HepG2 (cell line): ENCODE data around the gene ARHGDIA. TPM values are rescaled to one million over a fixed set of nuclear protein-coding genes. Genes with fewer than 3 reads are reported as not detected.

Experiments used
- AKNA ChIP-seq: sonication (generic); formaldehyde crosslinking; IDR thresholded peaks from 2 replicates; pipeline ENCODE4 v1.4.0; 2020; ENCODE audit warnings: missing genetic modification reagents, borderline replicate concordance
- ARNT ChIP-seq: fragments of 450-650 bp; IDR thresholded peaks from 2 replicates; pipeline ENCODE4 v1.6.1; 2017
- CENPX ChIP-seq: sonication (generic); formaldehyde crosslinking; IDR thresholded peaks from 2 replicates; pipeline ENCODE4 v1.9.0; 2021; ENCODE audit warnings: mild to moderate bottlenecking, missing genetic modification reagents, moderate library complexity
- FOXJ3 ChIP-seq: sonication (generic); formaldehyde crosslinking; IDR thresholded peaks from 2 replicates; pipeline ENCODE4 v1.4.0; 2020; ENCODE audit warnings: missing genetic modification reagents, mild to moderate bottlenecking, borderline replicate concordance
- FOXP1 ChIP-seq, 2 experiments: fragments of 450-650 bp in 1 of 2; IDR thresholded peaks; 2 replicates each; pipeline ENCODE4 v1.6.1; 2017 to 2018; ENCODE audit warnings: antibody characterized with exemption in 1 of 2
- MED13 ChIP-seq: sonication (generic); formaldehyde crosslinking; IDR thresholded peaks from 2 replicates; pipeline ENCODE4 v1.5.0; 2020; ENCODE audit warnings: missing genetic modification reagents
- MTERF4 ChIP-seq: sonication (generic); formaldehyde crosslinking; IDR thresholded peaks from 2 replicates; pipeline ENCODE4 v1.8.0; 2023; ENCODE audit warnings: mild to moderate bottlenecking, missing genetic modification reagents
- PHF5A ChIP-seq: IDR thresholded peaks from one replicate; pipeline ENCODE4 v1.6.1; 2018; ENCODE audit warnings: low read depth, missing genetic modification reagents; ENCODE audit not compliant: unreplicated experiment
- SAP130 ChIP-seq: IDR thresholded peaks from 2 replicates; pipeline ENCODE4 v1.6.1; 2016; ENCODE audit warnings: low read depth
- SPEN ChIP-seq: sonication (generic); formaldehyde crosslinking; IDR thresholded peaks from 2 replicates; pipeline ENCODE4 v1.5.1; 2020; ENCODE audit warnings: low read depth, mild to moderate bottlenecking, missing genetic modification reagents
- TEAD3 ChIP-seq: optimal IDR thresholded peaks from 2 replicates; pipeline ENCODE3; 2016; ENCODE audit warnings: borderline replicate concordance
- UBTF ChIP-seq: sonication (generic); formaldehyde crosslinking; IDR thresholded peaks from 2 replicates; pipeline ENCODE4 v1.4.0; 2020; ENCODE audit warnings: mild to moderate bottlenecking, missing genetic modification reagents
- ZNF687 ChIP-seq: sonication (generic); formaldehyde crosslinking; IDR thresholded peaks from 2 replicates; pipeline ENCODE4 v1.5.1; 2020; ENCODE audit warnings: mild to moderate bottlenecking, missing genetic modification reagents, moderate library complexity
- polyA plus RNA-seq, 8 experiments: library from polyadenylated mRNA; depleted of rRNA in 3 of 8; stranded (reverse) in 7 of 8; unstranded in 1 of 8; fragments of >200 nt; fragmentation: Illumina TruSeq in 4 of 8; extraction: Trizol in 4 of 8; gene quantifications; 2 replicates each; pipeline versions ENCODE4 v1.2.1 to v1.2.3, GENCODE V29; 2011 to 2016; ENCODE audit warnings: low read depth in 4 of 8, missing spikeins in 1 of 8, mixed read lengths in 1 of 8; ENCODE audit not compliant: insufficient read depth in 1 of 8
- total RNA-seq, 5 experiments: library from RNA; depleted of rRNA; stranded (reverse); fragments of >200 nt; fragmentation: Illumina TruSeq; extraction: Trizol; gene quantifications; 2 replicates each; pipeline ENCODE4 v1.2.3, GENCODE V29; 2016; ENCODE audit warnings: low read depth in 1 of 5

Gene ARHGDIA
- total and polyA plus RNA-seq, 2 of the 13 experiments (the other 11 are each of a cell fraction or from before 2014, with no cell fraction given) = 40.0 to 64.0 TPM

- no peak for TF ChIP-seq AKNA (CRISPR knock-in tag)
- peak; percentile 46; the same call in 1 of the 2 replicates for TF ChIP-seq SPEN (CRISPR knock-in tag)
- no peak for TF ChIP-seq ARNT
- no peak for TF ChIP-seq CENPX (CRISPR knock-in tag)
- TF ChIP-seq PHF5A (CRISPR knock-in tag) = no peak
- peak; percentile 75 for TF ChIP-seq ZNF687 (CRISPR knock-in tag)
- TF ChIP-seq TEAD3 (CRISPR knock-in tag) = peak; percentile 58
- TF ChIP-seq MTERF4 (CRISPR knock-in tag) = no peak
- TF ChIP-seq FOXP1 (IDR thresholded peaks at IDR 0.05) = no peak
- no peak for TF ChIP-seq FOXP1 (CRISPR knock-in tag; IDR thresholded peaks at IDR 0.05)
- TF ChIP-seq SAP130 (CRISPR knock-in tag) = peak; percentile 9; the same call in 1 of the 2 replicates
- TF ChIP-seq FOXJ3 (CRISPR knock-in tag) = no peak
- TF ChIP-seq UBTF = 0 out of 2 replicates have a peak, but pooled peaks have one; percentile 20
- no peak for TF ChIP-seq MED13 (CRISPR knock-in tag)
Observed at GRCh38 chr17:81863833-81864768, 7.0 kb downstream of the ARHGDIA start (continued).
